PC-9 (cell line): ENCODE results near the gene ATRN. TPM values are rescaled to one million over a fixed set of nuclear protein-coding genes. Genes with fewer than 3 reads are reported as not detected.

Source experiments
- BruUV-seq: library from RNA; stranded (reverse); fragments of 400-500 nt; replicated peaks from 2 replicates; lab custom pipeline; 2021; lab: Mats Ljungman, UMichigan
- CTCF ChIA-PET: fragments of 300-600 bp; sonication (Branson Sonifier 250); formaldehyde crosslinking; loops from one replicate; lab custom pipeline; 2022; ENCODE audit warnings: antibody characterized with exemption; lab: Charles Lee
- POLR2A ChIA-PET: fragments of 300-600 bp; sonication (Branson Sonifier 250); formaldehyde crosslinking; loops from one replicate; lab custom pipeline; 2022; ENCODE audit warnings: antibody characterized with exemption; ENCODE audit not compliant: unreplicated experiment; lab: Charles Lee
- DNase-seq, 2 experiments: peaks; one replicate each; pipeline versions ENCODE4 v3.0.0 to v3.0.0-alpha.2; 2015 to 2022; ENCODE audit warnings: mixed read lengths in 1 of 2
- H2AFZ ChIP-seq: fragments of 200-600 bp; sonication (generic); 2 replicates; pipeline ENCODE4 v1.8.1; 2017; ENCODE audit warnings: antibody characterized with exemption
- H3F3A ChIP-seq: fragments of 200-600 bp; sonication (generic); 2 replicates; pipeline ENCODE4 v1.8.1; 2017; ENCODE audit warnings: antibody characterized with exemption, mild to moderate bottlenecking, low read depth; ENCODE audit not compliant: insufficient read depth
- H3K27ac ChIP-seq: fragments of 200-600 bp; sonication (generic); 2 replicates; pipeline ENCODE4 v1.6.1; 2016; ENCODE audit warnings: mixed run types
- H3K27me3 ChIP-seq: fragments of 200-600 bp; sonication (generic); 2 replicates; pipeline ENCODE4 v1.6.1; 2016; ENCODE audit warnings: low read depth, mixed run types; ENCODE audit not compliant: insufficient read depth
- H3K36me3 ChIP-seq: fragments of 200-600 bp; sonication (generic); 2 replicates; pipeline ENCODE4 v1.6.1; 2016; ENCODE audit warnings: low read depth, mixed run types
- H3K4me1 ChIP-seq: fragments of 200-600 bp; sonication (generic); replicated peaks from 2 replicates; pipeline ENCODE4 v1.6.1; 2016; ENCODE audit warnings: mixed run types; ENCODE audit not compliant: insufficient read depth
- H3K4me2 ChIP-seq: fragments of 200-600 bp; sonication (generic); 2 replicates; pipeline ENCODE4 v1.6.1; 2017; ENCODE audit warnings: mixed run types
- H3K4me3 ChIP-seq: fragments of 200-600 bp; sonication (generic); 2 replicates; pipeline ENCODE4 v1.6.1; 2016; ENCODE audit warnings: mixed run types
- H3K79me2 ChIP-seq: fragments of 200-600 bp; sonication (generic); 2 replicates; pipeline ENCODE4 v1.6.1; 2017; ENCODE audit warnings: low read depth, mixed run types
- H3K9me2 ChIP-seq: fragments of 200-600 bp; sonication (generic); 2 replicates; pipeline ENCODE4 v1.8.1; 2017; ENCODE audit warnings: mild to moderate bottlenecking; ENCODE audit not compliant: insufficient read depth
- H3K9me3 ChIP-seq: fragments of 200-600 bp; sonication (generic); 2 replicates; pipeline ENCODE4 v1.8.1; 2016; ENCODE audit warnings: low read depth; ENCODE audit not compliant: insufficient read depth
- H4K20me1 ChIP-seq: fragments of 200-600 bp; sonication (generic); 2 replicates; pipeline ENCODE4 v1.8.1; 2017; ENCODE audit not compliant: insufficient read depth
- EZH2 ChIP-seq: fragments of 200-600 bp; sonication (generic); IDR thresholded peaks from 2 replicates; pipeline ENCODE4 v1.8.0; 2017; ENCODE audit warnings: antibody characterized with exemption, low read depth
- intact Hi-C: fragments of 100-400 bp; cut with micrococcal nuclease; formaldehyde crosslinking; loops from one replicate; pipeline ENCODE4 v1.10.0; 2022; ENCODE audit not compliant: unreplicated experiment
- total RNA-seq: library from RNA; stranded (reverse); gene quantifications from 2 replicates; pipeline ENCODE4 v1.2.3, GENCODE V29; 2021
- TF ChIP-seq, protein P1 (sequence below): fragments of 200-600 bp; sonication (generic); conservative IDR thresholded peaks from 2 replicates; pipeline ENCODE4 v1.6.1; 2017; ENCODE audit warnings: mixed run types, antibody characterized with exemption, mild to moderate bottlenecking, moderate library complexity

The ATRN gene
- total RNA-seq, 1 experiment from 2014 or later: 34.9 TPM

DNA sequence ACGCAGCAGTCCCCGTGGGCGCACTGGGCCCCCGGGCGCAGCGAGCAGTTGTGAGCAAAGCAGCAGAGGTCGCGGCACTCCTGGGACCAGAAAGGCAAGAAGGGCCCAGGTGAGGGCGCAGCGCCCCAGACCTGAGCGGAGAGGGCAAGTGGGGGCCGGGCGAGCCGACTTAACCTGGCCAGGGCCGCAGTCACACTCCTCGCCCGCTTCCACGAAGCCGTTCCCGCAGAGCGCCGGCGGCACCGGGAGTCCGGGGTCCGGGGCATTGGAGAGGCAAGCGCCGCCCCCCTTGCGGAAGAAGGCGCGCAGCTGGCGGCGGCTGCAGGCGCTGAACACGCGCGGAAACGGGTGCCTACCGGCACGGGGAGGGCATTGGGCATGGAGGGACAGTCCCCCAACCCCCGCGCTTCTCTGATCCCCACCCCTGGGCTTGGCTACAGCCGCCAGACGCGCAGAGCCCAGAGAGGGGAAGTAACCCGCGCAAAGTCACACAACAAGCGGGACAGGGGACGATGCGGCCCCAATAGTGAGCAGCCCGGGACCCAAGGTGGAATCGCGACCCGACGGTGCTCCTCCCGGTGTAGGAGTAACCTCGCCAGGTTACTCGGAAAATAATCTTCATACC, 201.8 kb downstream of the ATRN start:
- no peak overlapping the region for H3K4me3 ChIP-seq
- no peaks in the 10 kb centered on the region for H3F3A ChIP-seq
- ChIA-PET CTCF (interaction anchor here (0.6 kb wide), 1 partner anchor 9 kb away, joined by 3 read pairs; the partner anchor contains the start of gene GFRA4), POLR2A (no interaction called here)
- H3K27me3 ChIP-seq: peaks cover 33% of the 10 kb centered on the region
- H3K27ac ChIP-seq: no peak overlapping the region
- no peaks in the 10 kb centered on the region for H3K9me2 ChIP-seq
- no peaks in the 10 kb centered on the region for H3K9me3 ChIP-seq
- no peak for DNase-seq
- H3K4me2 ChIP-seq: no peak overlapping the region
- no peak overlapping the region for H2AFZ ChIP-seq
- no peaks in the 10 kb centered on the region for H4K20me1 ChIP-seq
- H3K4me1 ChIP-seq: no peaks in the 10 kb centered on the region
- no TSS peak for BruUV-seq
- TF ChIP-seq, protein P1, sequence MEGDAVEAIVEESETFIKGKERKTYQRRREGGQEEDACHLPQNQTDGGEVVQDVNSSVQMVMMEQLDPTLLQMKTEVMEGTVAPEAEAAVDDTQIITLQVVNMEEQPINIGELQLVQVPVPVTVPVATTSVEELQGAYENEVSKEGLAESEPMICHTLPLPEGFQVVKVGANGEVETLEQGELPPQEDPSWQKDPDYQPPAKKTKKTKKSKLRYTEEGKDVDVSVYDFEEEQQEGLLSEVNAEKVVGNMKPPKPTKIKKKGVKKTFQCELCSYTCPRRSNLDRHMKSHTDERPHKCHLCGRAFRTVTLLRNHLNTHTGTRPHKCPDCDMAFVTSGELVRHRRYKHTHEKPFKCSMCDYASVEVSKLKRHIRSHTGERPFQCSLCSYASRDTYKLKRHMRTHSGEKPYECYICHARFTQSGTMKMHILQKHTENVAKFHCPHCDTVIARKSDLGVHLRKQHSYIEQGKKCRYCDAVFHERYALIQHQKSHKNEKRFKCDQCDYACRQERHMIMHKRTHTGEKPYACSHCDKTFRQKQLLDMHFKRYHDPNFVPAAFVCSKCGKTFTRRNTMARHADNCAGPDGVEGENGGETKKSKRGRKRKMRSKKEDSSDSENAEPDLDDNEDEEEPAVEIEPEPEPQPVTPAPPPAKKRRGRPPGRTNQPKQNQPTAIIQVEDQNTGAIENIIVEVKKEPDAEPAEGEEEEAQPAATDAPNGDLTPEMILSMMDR: no peak
- no peak for TF ChIP-seq EZH2
- intact Hi-C loops: no loop called here
- H3K36me3 ChIP-seq: no peaks in the 10 kb centered on the region
- no peaks in the 10 kb centered on the region for H3K79me2 ChIP-seq

DNA sequence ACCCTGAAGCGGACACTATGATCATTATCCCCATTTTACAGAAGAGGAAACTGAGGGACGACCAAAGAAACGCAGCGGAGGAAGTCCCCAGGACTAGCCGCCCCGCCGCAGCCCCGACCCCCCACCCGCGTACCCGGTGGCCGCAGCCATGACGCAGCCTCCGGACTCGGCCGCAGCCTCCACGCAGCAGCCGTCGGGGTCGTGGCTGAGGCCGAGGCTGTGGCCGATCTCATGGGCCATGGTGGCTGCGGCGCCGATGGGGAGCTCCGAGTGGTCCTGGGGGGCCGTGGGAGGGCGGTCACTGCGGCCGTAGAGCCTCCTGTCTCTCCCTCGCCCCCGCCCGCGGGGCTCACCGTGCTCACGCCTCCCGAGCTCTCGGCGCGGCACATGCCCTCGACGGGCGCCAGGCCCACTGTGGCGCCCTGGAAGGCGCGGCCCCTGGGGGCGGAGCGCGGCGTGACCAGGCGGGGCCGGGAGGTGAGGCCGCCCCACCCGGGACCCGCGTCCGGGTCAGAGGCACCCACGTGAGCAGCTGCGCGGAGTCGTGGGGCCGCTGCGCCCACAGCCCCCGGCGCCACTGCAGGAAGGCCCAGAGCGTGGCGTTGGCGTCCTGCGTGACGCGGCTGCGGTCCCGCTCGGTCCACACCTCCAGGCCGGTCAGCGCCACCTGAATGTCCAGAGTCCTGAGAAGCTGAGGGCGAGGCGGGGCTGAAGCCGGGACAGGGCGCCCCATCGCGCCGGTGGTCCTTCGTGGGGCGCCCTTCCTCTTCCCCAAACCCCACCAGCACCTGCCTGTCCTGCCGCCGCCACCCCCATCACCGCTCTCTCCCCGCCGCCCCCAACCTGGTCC, 202.6 kb downstream of the ATRN start:
- DNase-seq: no peak
- ChIA-PET CTCF (interaction anchor here (0.7 kb wide), 1 partner anchor 110 kb away, joined by 3 read pairs; no protein-coding TSS in a partner anchor), POLR2A (no interaction called here)
- no TSS peak for BruUV-seq
- Histone ChIP-seq H3F3A (no peaks in the 10 kb centered on the region), H3K4me1 (no peaks in the 10 kb centered on the region), H3K9me3 (no peaks in the 10 kb centered on the region), H4K20me1 (no peaks in the 10 kb centered on the region), H3K36me3 (no peaks in the 10 kb centered on the region), H3K27ac (no peak overlapping the region), H3K27me3 (peaks cover 37% of the 10 kb centered on the region), H3K9me2 (no peaks in the 10 kb centered on the region), H3K4me2 (no peak overlapping the region), H3K4me3 (no peak overlapping the region), H3K79me2 (no peaks in the 10 kb centered on the region), H2AFZ (no peak overlapping the region)
- intact Hi-C loops: no loop called here
- TF ChIP-seq, protein P1: no peak
- TF ChIP-seq EZH2: no peak

DNA sequence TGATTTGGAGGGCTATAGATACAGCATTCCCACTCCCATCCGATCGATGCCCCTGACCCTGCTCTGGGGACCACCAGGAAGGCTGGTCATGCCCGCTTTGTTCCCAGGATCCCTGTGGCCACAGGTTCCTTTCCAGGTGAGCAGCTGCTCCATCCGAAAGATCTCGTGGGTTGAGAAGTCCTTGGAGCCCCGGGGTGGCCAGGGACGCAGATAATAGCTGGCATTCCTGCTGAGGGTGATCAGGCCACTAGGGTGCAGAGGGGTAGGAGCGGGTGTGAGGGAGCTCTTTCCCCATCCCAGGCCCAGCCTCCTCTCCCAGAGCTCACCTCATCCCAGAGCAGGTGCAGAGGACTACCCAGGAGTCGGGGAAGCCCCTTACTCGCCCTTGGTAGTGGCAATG, 203.6 kb downstream of the ATRN start:
- H3K4me3 ChIP-seq: no peak overlapping the region

More for the DNA sequence above, 203.6 kb downstream of the ATRN start:
- no TSS peak for BruUV-seq
- DNase-seq: no peak
- no peaks in the 10 kb centered on the region for H3F3A ChIP-seq
- H3K27me3 ChIP-seq: peaks cover 39% of the 10 kb centered on the region
- H3K9me2 ChIP-seq: no peaks in the 10 kb centered on the region
- TF ChIP-seq, protein P1: no peak
- no peaks in the 10 kb centered on the region for H3K9me3 ChIP-seq
- no peak overlapping the region for H3K27ac ChIP-seq
- no peak overlapping the region for H2AFZ ChIP-seq
- CTCF ChIA-PET: interaction anchor here (0.7 kb wide), 1 partner anchor 111 kb away, joined by 3 read pairs; no protein-coding TSS in a partner anchor
- H4K20me1 ChIP-seq: no peaks in the 10 kb centered on the region
- H3K4me2 ChIP-seq: no peak overlapping the region
- no peaks in the 10 kb centered on the region for H3K4me1 ChIP-seq
- POLR2A ChIA-PET: no interaction called here
- H3K36me3 ChIP-seq: no peaks in the 10 kb centered on the region
- no peaks in the 10 kb centered on the region for H3K79me2 ChIP-seq
- intact Hi-C loops: no loop called here
